Measurements from ENCODE around the gene PCDHA2. TPM values are rescaled to one million over a fixed set of nuclear protein-coding genes. Genes with fewer than 3 reads are reported as not detected.
"Not testable (repeated sequence)": the region's sequence is repeated elsewhere in the genome, so short reads cannot be mapped to it uniquely, and the experiment has no call there.

Gene PCDHA2
- polyA plus RNA-seq, 12 donors: 0.04 to 0.16 (median 0.10) TPM; not detected in 5

GRCh38 chr5:140808889-140809291 lies 14.2 kb downstream of the PCDHA2 start:
- no peak for DNase-seq

- no peak for DNase-seq
Observed at GRCh38 chr5:140821375-140822280, 27.0 kb downstream of the PCDHA2 start, which contains the start of gene PCDHA5. TSS of gene PCDHA5 (plus strand) at chr5:140821613.

- no peak for DNase-seq
Observed at GRCh38 chr5:140822281-140822629, 27.6 kb downstream of the PCDHA2 start.

GRCh38 chr5:140822969-140823368 lies 28.3 kb downstream of the PCDHA2 start:
- not testable (repeated sequence) for DNase-seq

- DNase-seq: no peak
Observed at GRCh38 chr5:140823475-140823874, 28.8 kb downstream of the PCDHA2 start.

- DNase-seq: no peak
Observed at GRCh38 chr5:140827704-140828361, 33.2 kb downstream of the PCDHA2 start, which contains the start of gene PCDHA6. TSS of gene PCDHA6 (plus strand) at chr5:140827960. CDS start at chr5:140828092, 132 bp downstream.

- no peak for DNase-seq
Observed at GRCh38 chr5:140828362-140828737, 33.7 kb downstream of the PCDHA2 start.

GRCh38 chr5:140829511-140830501 lies 35.2 kb downstream of the PCDHA2 start:
- DNase-seq: not testable (repeated sequence)

- DNase-seq: no peak
Observed at GRCh38 chr5:140833993-140834392, 39.3 kb downstream of the PCDHA2 start, which contains the start of gene PCDHA7. TSS of gene PCDHA7 (plus strand) at chr5:140834269. CDS start at chr5:140834384, 115 bp downstream.

GRCh38 chr5:140834439-140835008 lies 39.9 kb downstream of the PCDHA2 start:
- not testable (repeated sequence) for DNase-seq

GRCh38 chr5:140835622-140836510 lies 41.2 kb downstream of the PCDHA2 start:
- no peak for DNase-seq

GRCh38 chr5:140840978-140841962 lies 46.6 kb downstream of the PCDHA2 start, which contains the start of gene PCDHA8:
TSS of gene PCDHA8 (plus strand) at chr5:140841187. CDS start at chr5:140841322, 135 bp downstream.
- DNase-seq: no peak

GRCh38 chr5:140842798-140843733 lies 48.4 kb downstream of the PCDHA2 start:
- DNase-seq: no peak

Measured in muscle of arm (tissue), 12 donors.